ENCODE measurements around the gene IGSF21.

IGSF21 gene

GRCh38 chr1:18204575-18204974 is 97.0 kb downstream of the IGSF21 start:
- no peak for DNase-seq (ENCODE audit: low read depth in 1 of 2, low spot score in 1 of 2)

GRCh38 chr1:18205319-18205718 is 97.7 kb downstream of the IGSF21 start:
- DNase-seq (ENCODE audit: low read depth in 1 of 2, low spot score in 1 of 2), result no peak

- DNase-seq (ENCODE audit: low read depth in 1 of 2, low spot score in 1 of 2), result no peak
These were observed 104.2 kb downstream of the IGSF21 start for GRCh38 chr1:18211764-18212163.

- no peak for DNase-seq (ENCODE audit: low read depth in 1 of 2, low spot score in 1 of 2)
These were observed 109.9 kb downstream of the IGSF21 start for GRCh38 chr1:18217398-18218043.

- DNase-seq (ENCODE audit: low read depth in 1 of 2, low spot score in 1 of 2), result no peak
These were observed 122.0 kb downstream of the IGSF21 start for GRCh38 chr1:18229625-18230024.

- no peak for DNase-seq (ENCODE audit: low read depth in 1 of 2, low spot score in 1 of 2)
These were observed 122.7 kb downstream of the IGSF21 start for GRCh38 chr1:18230321-18230720.

GRCh38 chr1:18230840-18231239 is 123.2 kb downstream of the IGSF21 start:
- no peak for DNase-seq (ENCODE audit: low read depth in 1 of 2, low spot score in 1 of 2)

- DNase-seq (ENCODE audit: low read depth in 1 of 2, low spot score in 1 of 2), result no peak
These were observed 124.5 kb downstream of the IGSF21 start for GRCh38 chr1:18232052-18232451.

GRCh38 chr1:18233176-18233864 is 125.7 kb downstream of the IGSF21 start:
- no peak for DNase-seq (ENCODE audit: low read depth in 1 of 2, low spot score in 1 of 2)

- no peak for DNase-seq (ENCODE audit: low read depth in 1 of 2, low spot score in 1 of 2)
These were observed 127.2 kb downstream of the IGSF21 start for GRCh38 chr1:18234790-18235242.

GRCh38 chr1:18237371-18237770 is 129.8 kb downstream of the IGSF21 start:
- no peak for DNase-seq (ENCODE audit: low read depth in 1 of 2, low spot score in 1 of 2)

GRCh38 chr1:18238190-18238589 is 130.6 kb downstream of the IGSF21 start:
- no peak for DNase-seq (ENCODE audit: low read depth in 1 of 2, low spot score in 1 of 2)

GRCh38 chr1:18239671-18240070 is 132.1 kb downstream of the IGSF21 start:
- DNase-seq (ENCODE audit: low read depth in 1 of 2, low spot score in 1 of 2), result no peak

GRCh38 chr1:18240906-18241305 is 133.3 kb downstream of the IGSF21 start:
- DNase-seq (ENCODE audit: low read depth in 1 of 2, low spot score in 1 of 2), result no peak

- DNase-seq (ENCODE audit: low read depth in 1 of 2, low spot score in 1 of 2), result no peak
These were observed 134.3 kb downstream of the IGSF21 start for GRCh38 chr1:18241891-18242290.

- no peak for DNase-seq (ENCODE audit: low read depth in 1 of 2, low spot score in 1 of 2)
These were observed 136.0 kb downstream of the IGSF21 start for GRCh38 chr1:18243503-18244175.

- DNase-seq (ENCODE audit: low read depth in 1 of 2, low spot score in 1 of 2), result no peak
These were observed 137.2 kb downstream of the IGSF21 start for GRCh38 chr1:18244762-18245161.

GRCh38 chr1:18245647-18246046 is 138.0 kb downstream of the IGSF21 start:
- DNase-seq (ENCODE audit: low read depth in 1 of 2, low spot score in 1 of 2), result no peak

- no peak for DNase-seq (ENCODE audit: low read depth in 1 of 2, low spot score in 1 of 2)
These were observed 138.9 kb downstream of the IGSF21 start for GRCh38 chr1:18246543-18246942.

GRCh38 chr1:18247151-18247550 is 139.6 kb downstream of the IGSF21 start:
- DNase-seq (ENCODE audit: low read depth in 1 of 2, low spot score in 1 of 2), result no peak

GRCh38 chr1:18249631-18250030 is 142.0 kb downstream of the IGSF21 start:
- DNase-seq (ENCODE audit: low read depth in 1 of 2, low spot score in 1 of 2), result no peak

GRCh38 chr1:18253093-18253492 is 145.5 kb downstream of the IGSF21 start:
- no peak for DNase-seq (ENCODE audit: low read depth in 1 of 2, low spot score in 1 of 2)
